Stimulated activated CD8-positive, alpha-beta memory T cell treated with anti-CD3 and anti-CD28 coated beads, Interleukin-7, amount 100 ng/mL, for 48 hours (primary cell): Measurements from ENCODE around the gene PRAMEF33.
"Not testable (repeated sequence)": the region's sequence is repeated elsewhere in the genome, so short reads cannot be mapped to it uniquely, and the experiment has no call there.

Source experiments
- DNase-seq, 2 donors: peaks; one replicate each; pipeline ENCODE4 v3.0.0-alpha.2; 2020; ENCODE audit warnings: low read depth in 1 of 2; ENCODE audit errors: extremely low read depth in 1 of 2

PRAMEF33 gene, protein sequence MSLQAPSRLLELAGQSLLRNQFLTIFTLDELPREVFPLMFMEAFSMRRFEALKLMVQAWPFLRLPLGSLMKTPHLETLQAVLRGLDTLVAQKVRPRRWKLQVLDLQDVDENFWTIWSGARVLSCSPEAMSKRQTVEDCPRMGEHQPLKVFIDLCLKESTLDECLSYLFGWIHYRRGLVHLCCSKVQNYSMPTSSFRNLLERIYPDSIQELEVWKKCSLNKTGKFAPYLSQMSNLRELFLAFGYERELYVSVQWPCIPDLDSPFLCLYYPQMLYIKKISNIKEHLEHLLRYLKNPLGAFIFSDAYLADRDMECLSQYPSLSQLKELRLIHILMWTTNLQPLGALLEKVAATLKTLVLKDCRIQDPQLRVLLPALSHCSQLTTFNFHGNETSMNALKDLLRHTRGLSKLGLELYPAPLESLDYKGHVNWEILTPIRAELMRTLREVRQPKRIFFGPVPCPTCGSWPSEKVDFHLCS

DNA sequence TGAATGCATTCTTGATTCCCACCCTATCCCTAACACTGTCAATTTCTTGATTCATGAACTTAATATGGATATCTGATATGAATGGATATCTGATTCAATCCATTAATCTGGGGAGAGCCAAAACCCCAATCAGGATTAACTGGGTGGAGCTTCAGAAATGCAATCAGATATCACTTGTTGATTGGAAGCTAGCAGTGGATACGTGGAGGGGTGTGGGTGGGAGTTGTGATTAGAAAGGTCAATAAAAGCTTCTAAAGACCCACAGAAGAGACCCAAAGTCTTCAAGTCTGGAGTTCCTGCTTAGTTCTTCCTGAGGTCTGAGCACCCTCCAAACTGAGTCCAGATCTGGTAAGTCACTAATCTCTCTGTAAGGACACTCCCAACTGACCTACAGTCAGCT lies at the start of gene PRAMEF33:
Gene PRAMEF33, plus strand, starts transcription at position 301 of the 400 bp plus-strand sequence. CDS start 2,416 bp downstream, outside the sequence.
- DNase-seq = not testable (repeated sequence)

- not testable (repeated sequence) for DNase-seq
Observed at GRCh38 chr1:13253898-13254297, 49.4 kb upstream of the PRAMEF33 start, which contains the start of gene PRAMEF5. PRAMEF5 (plus strand) TSS chr1:13254198; CDS start chr1:13259269, 5,071 bp downstream.

DNA sequence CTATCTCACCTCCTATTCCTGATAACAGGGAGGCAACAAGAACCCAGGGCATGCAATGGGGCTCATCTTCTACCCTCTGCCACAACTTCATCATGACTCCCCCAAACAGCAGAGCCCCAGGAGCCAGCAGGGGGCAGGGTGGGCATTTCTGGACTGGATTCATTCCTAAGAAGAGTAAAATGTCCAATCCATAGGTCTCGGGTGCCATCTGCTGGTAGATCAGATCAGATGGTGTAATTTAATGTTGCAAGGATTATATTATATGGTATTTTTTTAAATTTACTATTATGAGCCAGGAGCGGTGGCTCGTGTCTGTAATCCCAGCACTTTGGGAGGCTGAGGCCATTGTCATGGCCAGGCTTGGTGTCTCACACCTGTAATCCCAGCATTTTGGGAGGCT lies 38.2 kb upstream of the PRAMEF33 start:
- not testable (repeated sequence) for DNase-seq

GRCh38 chr1:13277016-13277415 lies 26.3 kb upstream of the PRAMEF33 start:
- DNase-seq = not testable (repeated sequence)

GRCh38 chr1:13279617-13280016 lies 23.7 kb upstream of the PRAMEF33 start:
- not testable (repeated sequence) for DNase-seq

DNA sequence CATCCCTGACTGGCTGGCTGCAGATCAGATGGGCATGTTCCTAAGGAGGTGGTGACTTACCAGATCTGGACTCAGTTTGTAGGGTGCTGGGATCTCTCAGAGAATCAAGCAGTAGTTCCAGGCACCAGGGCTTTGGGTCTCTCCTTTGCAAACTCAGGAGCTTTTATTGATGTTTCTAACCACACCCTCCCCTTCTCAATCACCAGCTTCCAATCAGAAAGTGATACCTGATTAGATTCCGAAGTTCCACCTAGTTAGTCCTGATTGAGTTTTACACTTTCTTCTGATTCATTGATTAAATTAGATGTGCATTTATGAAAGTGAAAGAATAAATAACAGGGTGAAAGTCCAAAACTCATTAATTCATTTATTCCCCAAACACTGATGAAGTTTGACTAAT lies 18.3 kb upstream of the PRAMEF33 start, which contains the start of gene PRAMEF8:
Gene PRAMEF8, minus strand, starts transcription at position 101 of the 400 bp plus-strand sequence. CDS start 1,046 bp downstream, outside the sequence.
- DNase-seq = not testable (repeated sequence)

DNA sequence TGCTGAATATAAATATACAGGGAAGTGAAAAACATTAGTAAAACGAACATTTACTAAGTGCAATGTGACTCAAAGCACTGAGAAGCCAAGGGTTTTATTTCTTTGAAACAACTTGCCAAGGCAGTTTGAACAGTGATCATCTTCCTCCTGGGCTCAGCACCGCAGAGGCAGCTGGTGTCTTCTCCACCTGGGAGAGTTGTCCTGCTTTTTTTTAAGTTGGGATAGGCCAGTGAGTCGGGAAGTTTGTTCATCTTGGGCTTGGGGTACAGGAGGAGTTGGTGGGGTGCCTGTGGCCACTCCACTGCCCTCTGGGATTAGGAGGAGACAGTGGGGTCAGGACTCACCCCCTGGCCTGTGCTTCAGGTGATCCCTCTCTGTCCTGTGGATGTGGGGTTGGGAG lies 14.3 kb upstream of the PRAMEF33 start:
- not testable (repeated sequence) for DNase-seq

DNA sequence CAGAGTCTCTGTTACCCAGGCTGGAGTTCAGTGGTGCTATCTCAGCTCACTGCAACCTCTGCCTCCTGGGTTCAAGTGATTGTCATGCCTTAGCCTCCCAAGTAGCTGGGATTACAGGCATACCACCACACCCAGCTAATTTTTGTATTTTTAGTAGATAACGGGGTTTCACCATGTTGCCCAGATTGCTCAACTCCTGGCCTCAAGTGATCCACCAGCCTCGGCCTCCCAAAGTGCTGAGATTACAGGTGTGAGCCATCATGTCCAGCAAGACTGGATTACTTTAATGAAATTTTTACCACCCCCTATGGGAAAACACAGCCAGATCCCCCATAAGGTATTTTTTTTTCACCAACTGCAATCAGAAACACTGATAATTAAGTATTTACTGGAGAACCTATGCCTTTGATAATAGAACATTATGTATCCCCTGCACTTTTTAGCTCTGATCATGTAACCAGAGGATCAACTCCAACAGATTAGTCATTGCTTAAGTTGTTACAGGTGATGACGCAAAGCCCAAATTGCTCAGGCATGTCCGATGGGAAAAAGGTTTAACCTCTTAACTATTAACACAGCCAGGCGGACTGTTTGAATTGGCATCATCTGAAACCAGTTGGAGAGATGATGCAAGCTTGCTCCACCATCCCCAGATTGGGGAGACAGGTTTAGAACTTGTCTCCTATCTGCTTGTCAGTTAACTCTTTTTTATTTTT lies 6.0 kb upstream of the PRAMEF33 start:
- not testable (repeated sequence) for DNase-seq

GRCh38 chr1:13298699-13299098 lies 4.6 kb upstream of the PRAMEF33 start:
- not testable (repeated sequence) for DNase-seq

GRCh38 chr1:13302197-13302596 lies 1.1 kb upstream of the PRAMEF33 start:
- not testable (repeated sequence) for DNase-seq

- not testable (repeated sequence) for DNase-seq
Observed at GRCh38 chr1:13315281-13315680, 11.9 kb downstream of the PRAMEF33 start, which contains the start of gene PRAMEF15. PRAMEF15 (plus strand) TSS chr1:13315581; CDS start chr1:13318408, 2,827 bp downstream.

DNA sequence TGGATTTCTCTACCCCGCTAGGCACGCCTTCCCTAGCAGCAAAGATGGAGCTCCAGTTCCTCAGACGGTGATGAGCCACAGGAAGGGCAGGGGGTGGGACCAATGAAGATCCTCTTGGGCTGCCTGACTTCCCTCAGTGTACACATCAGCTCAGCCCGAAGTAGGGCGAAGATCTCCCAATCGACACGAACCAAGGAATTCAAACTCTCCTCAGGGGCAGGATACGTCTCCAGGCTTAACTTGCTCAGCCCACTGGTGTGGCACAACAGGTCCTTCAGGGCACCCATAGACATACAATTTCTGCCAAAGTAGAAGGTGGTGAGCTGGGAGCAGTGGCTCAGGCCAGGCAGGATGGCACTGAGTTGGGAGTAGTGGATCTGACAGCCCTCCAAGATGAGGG lies 39.2 kb downstream of the PRAMEF33 start:
- not testable (repeated sequence) for DNase-seq

GRCh38 chr1:13347034-13347433 lies 43.7 kb downstream of the PRAMEF33 start, which contains the start of gene PRAMEF14:
PRAMEF14 (minus strand) TSS chr1:13347134; CDS start chr1:13345314, 1,820 bp downstream.
- DNase-seq = not testable (repeated sequence)

DNA sequence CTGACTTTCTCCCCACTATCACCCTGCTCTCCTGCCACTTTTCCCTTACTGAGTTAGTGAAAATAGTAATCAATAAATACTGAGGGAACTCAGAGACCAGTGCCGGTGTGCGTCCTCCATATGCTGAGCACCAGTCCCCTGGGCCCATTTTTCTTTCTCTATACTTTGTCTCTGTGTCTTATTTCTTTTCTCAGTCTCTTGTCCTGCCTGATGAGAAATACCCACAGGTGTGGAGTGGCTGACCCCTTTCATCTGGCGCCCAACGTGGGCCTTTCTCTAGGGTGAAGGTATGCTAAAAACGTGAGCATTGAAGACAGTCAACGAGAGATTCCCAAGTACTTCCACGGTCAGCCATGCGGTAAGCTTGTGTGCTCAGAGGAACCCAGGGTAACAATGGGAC lies 50.1 kb downstream of the PRAMEF33 start:
- DNase-seq = not testable (repeated sequence)

- not testable (repeated sequence) for DNase-seq
Observed at GRCh38 chr1:13354475-13354874, 51.1 kb downstream of the PRAMEF33 start.

- DNase-seq = not testable (repeated sequence)
Observed at GRCh38 chr1:13356774-13357173, 53.4 kb downstream of the PRAMEF33 start.
